Measurements from ENCODE around the gene ANKS6. TPM values are rescaled to one million over a fixed set of nuclear protein-coding genes. Genes with fewer than 3 reads are reported as not detected.

Gene ANKS6
- total RNA-seq, 2 donors from 2014 or later = 3.3 to 8.7 TPM

DNA sequence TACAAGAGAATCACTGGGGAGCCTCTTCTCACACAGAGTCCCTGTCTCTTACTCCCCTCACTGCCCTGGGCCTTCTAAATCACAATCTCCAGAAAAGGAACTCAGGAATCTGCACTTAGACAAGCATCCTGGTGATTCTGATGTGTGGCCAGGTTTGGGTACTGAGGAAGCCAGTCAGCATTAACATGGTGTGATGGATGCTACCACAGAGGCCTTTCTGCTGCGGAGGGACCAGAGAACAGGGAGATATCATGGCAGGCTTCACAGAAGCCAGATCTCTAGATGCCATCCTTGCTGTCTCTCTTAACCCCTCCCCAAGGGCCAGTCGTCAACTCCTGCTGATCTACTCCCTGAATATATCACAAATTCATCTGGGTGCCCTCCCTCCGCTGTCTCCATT, 1.6 kb downstream of the ANKS6 start:
- Histone ChIP-seq H3K4me3 (no peak overlapping the region), H3K9me3 (no peaks in the 10 kb centered on the region), H3K4me1 (peaks cover 0 to 27% of the 10 kb centered on the region in 2 donors)

DNA sequence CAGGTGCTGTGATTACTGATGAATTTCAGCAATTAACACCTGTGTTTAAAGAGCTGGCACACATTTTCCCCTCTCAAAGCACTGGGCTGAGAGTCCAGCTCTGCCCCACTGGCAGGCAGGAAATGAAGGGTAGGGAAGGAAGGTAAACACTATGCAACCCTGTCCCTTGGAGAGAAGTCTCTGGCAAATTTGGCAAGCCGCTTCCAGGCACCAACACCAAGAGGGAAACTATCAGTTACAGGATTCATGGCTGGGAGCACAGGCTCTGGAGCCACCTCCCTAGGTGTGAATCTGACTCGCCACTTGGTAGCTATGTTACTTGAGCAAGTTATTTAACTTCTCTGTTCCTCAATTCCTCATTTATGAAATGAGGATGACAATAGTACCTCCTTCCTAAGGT, 3.3 kb downstream of the ANKS6 start:
- peak; percentile 54 for DNase-seq (ENCODE audit: low spot score)
- TF ChIP-seq, protein P1, sequence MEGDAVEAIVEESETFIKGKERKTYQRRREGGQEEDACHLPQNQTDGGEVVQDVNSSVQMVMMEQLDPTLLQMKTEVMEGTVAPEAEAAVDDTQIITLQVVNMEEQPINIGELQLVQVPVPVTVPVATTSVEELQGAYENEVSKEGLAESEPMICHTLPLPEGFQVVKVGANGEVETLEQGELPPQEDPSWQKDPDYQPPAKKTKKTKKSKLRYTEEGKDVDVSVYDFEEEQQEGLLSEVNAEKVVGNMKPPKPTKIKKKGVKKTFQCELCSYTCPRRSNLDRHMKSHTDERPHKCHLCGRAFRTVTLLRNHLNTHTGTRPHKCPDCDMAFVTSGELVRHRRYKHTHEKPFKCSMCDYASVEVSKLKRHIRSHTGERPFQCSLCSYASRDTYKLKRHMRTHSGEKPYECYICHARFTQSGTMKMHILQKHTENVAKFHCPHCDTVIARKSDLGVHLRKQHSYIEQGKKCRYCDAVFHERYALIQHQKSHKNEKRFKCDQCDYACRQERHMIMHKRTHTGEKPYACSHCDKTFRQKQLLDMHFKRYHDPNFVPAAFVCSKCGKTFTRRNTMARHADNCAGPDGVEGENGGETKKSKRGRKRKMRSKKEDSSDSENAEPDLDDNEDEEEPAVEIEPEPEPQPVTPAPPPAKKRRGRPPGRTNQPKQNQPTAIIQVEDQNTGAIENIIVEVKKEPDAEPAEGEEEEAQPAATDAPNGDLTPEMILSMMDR (IDR thresholded peaks at IDR 0.05) = no peak
- Histone ChIP-seq H3K36me3 (no peaks in the 10 kb centered on the region), H3K9me3 (no peaks in the 10 kb centered on the region), H3K4me1 (peaks cover 0 to 27% of the 10 kb centered on the region in 2 donors), H3K27ac (no peak overlapping the region), H3K27me3 (no peaks in the 10 kb centered on the region), H3K4me3 (no peak overlapping the region)

More for the DNA sequence above, 1.6 kb downstream of the ANKS6 start:
- no peaks in the 10 kb centered on the region for H3K27me3 ChIP-seq
- no peaks in the 10 kb centered on the region for H3K36me3 ChIP-seq
- H3K27ac ChIP-seq = no peak overlapping the region
- DNase-seq (ENCODE audit: low spot score) = peak; percentile 40
- TF ChIP-seq, protein P1 (IDR thresholded peaks at IDR 0.05) = no peak

DNA sequence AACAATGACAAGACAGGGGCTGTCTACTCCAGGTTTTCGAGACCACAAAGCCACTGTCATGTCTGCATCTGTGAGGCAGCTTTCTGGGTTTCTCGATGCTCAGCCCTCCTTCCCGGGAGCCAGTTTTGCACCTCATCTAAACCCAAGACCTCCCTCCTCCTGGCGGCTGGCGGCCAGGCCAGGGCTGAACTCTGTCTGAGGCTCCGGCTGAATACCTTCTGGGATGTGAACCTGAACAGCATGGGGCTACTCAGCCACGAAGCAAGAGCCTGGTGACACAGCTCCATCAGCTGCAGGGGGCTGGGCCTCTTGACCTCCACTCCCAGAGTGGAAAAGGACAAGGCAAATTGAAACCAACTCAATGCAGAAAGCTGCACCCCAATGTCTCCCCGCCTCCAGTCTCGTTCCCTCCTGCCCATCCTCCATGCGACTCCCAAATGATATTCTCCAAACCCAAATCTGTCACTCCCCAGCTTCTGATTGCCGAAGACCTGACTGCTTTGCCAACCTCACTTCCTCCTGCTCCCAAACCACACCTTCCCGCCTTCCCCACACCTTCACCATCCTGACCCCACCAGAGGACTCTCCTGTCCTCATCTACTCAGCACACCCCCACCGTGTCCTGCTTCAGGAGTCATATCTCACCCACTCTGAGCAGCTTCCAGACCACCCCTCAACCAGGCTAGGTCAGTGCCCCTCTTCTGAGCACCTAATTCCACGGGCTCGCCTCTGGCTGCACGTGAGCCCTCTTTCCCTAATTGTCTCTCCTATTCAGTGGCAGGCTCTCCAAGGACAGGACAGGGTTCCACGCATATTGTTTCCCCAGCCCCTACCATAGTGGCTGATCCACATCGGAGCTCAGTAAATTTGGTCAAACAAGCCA, 4.5 kb downstream of the ANKS6 start:
- Histone ChIP-seq H3K4me3 (no peak overlapping the region), H3K4me1 (peaks cover 0 to 27% of the 10 kb centered on the region in 2 donors), H3K27ac (no peak overlapping the region), H3K9me3 (no peaks in the 10 kb centered on the region), H3K36me3 (no peaks in the 10 kb centered on the region), H3K27me3 (no peaks in the 10 kb centered on the region)
- TF ChIP-seq, protein P1 (IDR thresholded peaks at IDR 0.05) = no peak
- peak; percentile 50 for DNase-seq (ENCODE audit: low spot score)

DNA sequence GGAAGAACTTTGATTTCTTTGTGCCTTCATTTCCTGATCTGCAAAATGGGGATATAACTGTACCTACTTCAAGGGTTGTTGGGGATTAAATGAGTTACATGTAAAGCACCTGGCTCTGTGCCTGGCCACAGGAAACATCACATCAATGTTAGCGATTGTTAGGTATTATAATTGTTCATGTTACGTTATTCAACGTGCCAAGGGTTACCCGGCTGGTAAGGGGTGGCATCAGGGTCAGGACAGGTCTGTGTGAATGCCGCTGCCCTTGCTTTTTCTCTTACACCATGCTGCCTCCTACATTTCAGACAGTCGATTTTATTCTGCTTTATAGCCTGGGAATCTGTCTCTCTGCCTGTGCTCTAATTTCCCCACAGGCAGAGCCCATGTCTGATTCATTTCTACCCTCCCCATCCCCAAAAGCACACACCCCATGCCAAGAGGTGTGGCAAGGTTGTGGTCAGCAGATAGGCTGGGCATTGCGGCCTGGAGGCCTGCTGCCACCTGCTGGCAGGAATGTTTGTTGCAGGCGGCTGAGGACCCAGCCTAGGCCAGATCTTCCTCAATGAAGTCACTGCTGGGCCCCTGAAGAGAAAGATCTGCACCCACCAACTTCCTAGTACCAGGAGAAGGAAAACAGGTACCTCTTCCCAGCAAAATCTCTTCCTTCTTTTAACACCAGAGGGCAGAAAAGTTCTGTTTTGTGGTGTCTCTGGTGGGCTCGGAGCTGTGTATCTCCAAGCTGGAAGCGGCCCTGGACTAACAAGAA, 5.3 kb downstream of the ANKS6 start:
- Histone ChIP-seq H3K9me3 (no peaks in the 10 kb centered on the region), H3K27me3 (no peaks in the 10 kb centered on the region), H3K4me3 (no peak overlapping the region), H3K4me1 (peaks cover 0 to 27% of the 10 kb centered on the region in 2 donors), H3K27ac (no peak overlapping the region), H3K36me3 (no peaks in the 10 kb centered on the region)
- TF ChIP-seq, protein P1 (IDR thresholded peaks at IDR 0.05) = peak; percentile 99
- peak; percentile 94 for DNase-seq (ENCODE audit: low spot score)

DNA sequence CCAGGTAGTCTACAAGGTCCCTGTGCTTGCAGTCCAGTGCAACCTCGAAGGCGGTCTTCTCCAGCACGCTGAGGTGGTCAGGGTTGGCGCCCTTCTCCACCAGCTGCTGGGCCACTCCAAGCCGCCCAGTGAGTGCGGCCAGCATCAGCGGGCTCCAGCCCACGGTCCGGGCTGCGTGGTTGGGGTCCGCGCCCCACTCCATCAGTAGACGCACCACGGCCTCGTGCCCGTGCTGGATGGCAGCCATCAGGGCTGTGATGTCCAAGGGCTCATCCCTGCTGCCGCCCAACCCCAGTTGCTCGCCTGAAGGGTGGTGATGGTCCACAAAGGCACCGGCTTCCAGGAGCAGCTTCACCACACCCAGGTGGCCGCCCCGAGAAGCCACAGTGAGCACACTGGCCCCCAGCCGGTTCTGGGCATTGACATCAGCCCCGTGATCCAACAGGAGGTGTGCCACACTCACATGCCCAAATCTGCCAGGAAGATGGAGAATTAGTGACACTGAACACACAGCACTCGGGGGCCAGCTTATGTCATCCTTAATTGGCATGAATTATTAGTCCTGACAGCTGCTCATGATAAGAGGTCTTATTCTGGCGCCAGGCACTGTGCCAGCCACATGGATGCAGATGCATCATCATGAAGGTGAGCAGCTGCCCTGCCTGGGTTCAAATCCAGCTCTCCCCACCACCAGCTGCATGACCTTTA, 6.1 kb downstream of the ANKS6 start:
- Histone ChIP-seq H3K4me3 (no peak overlapping the region), H3K4me1 (peaks cover 0 to 20% of the 10 kb centered on the region in 2 donors), H3K27ac (no peak overlapping the region), H3K27me3 (no peaks in the 10 kb centered on the region), H3K36me3 (no peaks in the 10 kb centered on the region), H3K9me3 (no peaks in the 10 kb centered on the region)
- TF ChIP-seq, protein P1 (IDR thresholded peaks at IDR 0.05) = no peak
- DNase-seq (ENCODE audit: low spot score) = no peak

Measured in right atrium auricular region (tissue), 2 donors.